Endodermal cell (in vitro differentiated cells): Measurements from ENCODE around the gene NOS1AP. TPM values are rescaled to one million over a fixed set of nuclear protein-coding genes. Genes with fewer than 3 reads are reported as not detected.
A peak's percentile ranks its signal among the peaks of the same experiment; 100 is the strongest.

Experiments
- DNase-seq: peaks from one replicate; pipeline ENCODE4 v3.0.0-alpha.2; 2017
- H3K27ac ChIP-seq: 2 replicates; pipeline ENCODE4 v1.5.1; 2013; ENCODE audit warnings: mild to moderate bottlenecking, low read depth, low read length, moderate library complexity
- H3K27me3 ChIP-seq: 2 replicates; pipeline ENCODE4 v1.6.1; 2013; ENCODE audit warnings: mild to moderate bottlenecking, low read length, moderate library complexity; ENCODE audit not compliant: insufficient read depth, control insufficient read depth, poor library complexity, severe bottlenecking
- H3K36me3 ChIP-seq: 2 replicates; pipeline ENCODE4 v1.7.0; 2013; ENCODE audit warnings: mild to moderate bottlenecking, low read length, moderate library complexity; ENCODE audit not compliant: control insufficient read depth, insufficient read depth
- H3K4me1 ChIP-seq: one replicate; pipeline ENCODE4 v1.7.0; 2013; ENCODE audit warnings: low read length; ENCODE audit not compliant: control insufficient read depth, insufficient read depth
- H3K4me3 ChIP-seq: 2 replicates; pipeline ENCODE4 v1.5.1; 2013; ENCODE audit warnings: mild to moderate bottlenecking, low read length, moderate library complexity
- H3K9ac ChIP-seq: 2 replicates; pipeline ENCODE4 v1.6.1; 2013; ENCODE audit warnings: mild to moderate bottlenecking, low read length, moderate library complexity; ENCODE audit not compliant: poor library complexity, severe bottlenecking; ENCODE audit errors: extremely low read depth
- H3K9me3 ChIP-seq: 2 replicates; pipeline ENCODE4 v1.6.1; 2013; ENCODE audit warnings: mild to moderate bottlenecking, low read length, moderate library complexity; ENCODE audit not compliant: control insufficient read depth
- H3K27ac Mint-ChIP-seq: 2 replicates; pipeline ENCODE4 v1.8.0; 2020; ENCODE audit warnings: mixed read lengths
- H3K27me3 Mint-ChIP-seq: 2 replicates; pipeline ENCODE4 v1.8.0; 2021; ENCODE audit warnings: mild to moderate bottlenecking, mixed read lengths; ENCODE audit not compliant: insufficient read depth
- H3K36me3 Mint-ChIP-seq: 2 replicates; pipeline ENCODE4 v1.8.0; 2020; ENCODE audit warnings: low read depth, mixed read lengths
- H3K4me1 Mint-ChIP-seq: 2 replicates; pipeline ENCODE4 v1.8.0; 2020; ENCODE audit warnings: mixed read lengths
- H3K4me3 Mint-ChIP-seq: 2 replicates; pipeline ENCODE4 v1.8.0; 2020; ENCODE audit warnings: mild to moderate bottlenecking, moderate library complexity, mixed read lengths
- H3K9me3 Mint-ChIP-seq: 2 replicates; pipeline ENCODE4 v1.8.0; 2020; ENCODE audit warnings: mild to moderate bottlenecking, mixed read lengths
- WGBS, 2 experiments: methylation state at CpG; one replicate each; pipeline versions ENCODE4 v1.1.5 to v1.1.7; 2013; ENCODE audit warnings: missing lambda C conversion rate in 2 of 2, mixed read lengths in 1 of 2; ENCODE audit not compliant: insufficient coverage in 1 of 2, insufficient read length in 1 of 2; 5-methylcytosine and 5-hydroxymethylcytosine counted together
- total RNA-seq, 2 donors: library from RNA; stranded (reverse); fragmentation: NEBNext Ultra II Directional in 1 of 2; extraction: Animal tissue kit (Norgen Biotek cat#: 25700) in 1 of 2; gene quantifications; 2 replicates in 1 of 2; 3 replicates in 1 of 2; pipeline ENCODE4 v1.2.1, GENCODE V29; 2021
- TF ChIP-seq, protein P1 (sequence below): fragments of 200-600 bp; sonication (generic); conservative IDR thresholded peaks from 2 replicates; pipeline ENCODE4 v1.5.0; 2021; ENCODE audit warnings: antibody characterized with exemption, mild to moderate bottlenecking

The NOS1AP gene
- total RNA-seq, 2 donors from 2014 or later: 4.8 to 5.9 TPM

DNA sequence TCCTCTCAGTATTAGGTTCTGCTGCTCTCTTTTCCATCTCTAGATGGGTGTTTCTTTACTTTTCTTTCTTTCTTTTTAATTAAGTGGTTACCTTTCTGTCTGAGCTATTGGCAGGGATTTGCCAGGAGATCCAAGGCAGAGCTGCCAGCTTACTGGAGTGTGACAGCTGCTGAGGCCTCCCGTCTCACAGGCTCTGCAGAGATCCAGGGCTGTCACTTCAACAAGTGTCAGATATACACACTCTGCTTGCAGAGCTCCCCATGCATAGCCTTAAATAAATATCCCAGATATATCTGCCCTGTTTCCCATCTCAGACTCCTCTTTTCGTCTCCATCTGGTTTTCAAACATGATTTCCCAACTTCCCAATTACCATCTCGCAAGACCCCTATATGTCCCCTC lies 124.3 kb downstream of the NOS1AP start:
- Mint-ChIP-seq H3K27me3 (no peaks in the 10 kb centered on the region), H3K4me1 (peaks cover 40% of the 10 kb centered on the region), H3K4me3 (no peak overlapping the region), H3K36me3 (no peaks in the 10 kb centered on the region), H3K27ac (no peak overlapping the region), H3K9me3 (no peaks in the 10 kb centered on the region)
- WGBS, 2 experiments: 84 to 100% methylated on average over 1 to 3 of the region's 3 CpGs
- Histone ChIP-seq H3K9ac (no peak overlapping the region), H3K4me3 (no peak overlapping the region), H3K27me3 (no peaks in the 10 kb centered on the region), H3K27ac (no peak overlapping the region), H3K36me3 (no peaks in the 10 kb centered on the region), H3K4me1 (peaks cover 30% of the 10 kb centered on the region), H3K9me3 (no peaks in the 10 kb centered on the region)
- TF ChIP-seq, protein P1, sequence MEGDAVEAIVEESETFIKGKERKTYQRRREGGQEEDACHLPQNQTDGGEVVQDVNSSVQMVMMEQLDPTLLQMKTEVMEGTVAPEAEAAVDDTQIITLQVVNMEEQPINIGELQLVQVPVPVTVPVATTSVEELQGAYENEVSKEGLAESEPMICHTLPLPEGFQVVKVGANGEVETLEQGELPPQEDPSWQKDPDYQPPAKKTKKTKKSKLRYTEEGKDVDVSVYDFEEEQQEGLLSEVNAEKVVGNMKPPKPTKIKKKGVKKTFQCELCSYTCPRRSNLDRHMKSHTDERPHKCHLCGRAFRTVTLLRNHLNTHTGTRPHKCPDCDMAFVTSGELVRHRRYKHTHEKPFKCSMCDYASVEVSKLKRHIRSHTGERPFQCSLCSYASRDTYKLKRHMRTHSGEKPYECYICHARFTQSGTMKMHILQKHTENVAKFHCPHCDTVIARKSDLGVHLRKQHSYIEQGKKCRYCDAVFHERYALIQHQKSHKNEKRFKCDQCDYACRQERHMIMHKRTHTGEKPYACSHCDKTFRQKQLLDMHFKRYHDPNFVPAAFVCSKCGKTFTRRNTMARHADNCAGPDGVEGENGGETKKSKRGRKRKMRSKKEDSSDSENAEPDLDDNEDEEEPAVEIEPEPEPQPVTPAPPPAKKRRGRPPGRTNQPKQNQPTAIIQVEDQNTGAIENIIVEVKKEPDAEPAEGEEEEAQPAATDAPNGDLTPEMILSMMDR: no peak
- peak; percentile 39 for DNase-seq

DNA sequence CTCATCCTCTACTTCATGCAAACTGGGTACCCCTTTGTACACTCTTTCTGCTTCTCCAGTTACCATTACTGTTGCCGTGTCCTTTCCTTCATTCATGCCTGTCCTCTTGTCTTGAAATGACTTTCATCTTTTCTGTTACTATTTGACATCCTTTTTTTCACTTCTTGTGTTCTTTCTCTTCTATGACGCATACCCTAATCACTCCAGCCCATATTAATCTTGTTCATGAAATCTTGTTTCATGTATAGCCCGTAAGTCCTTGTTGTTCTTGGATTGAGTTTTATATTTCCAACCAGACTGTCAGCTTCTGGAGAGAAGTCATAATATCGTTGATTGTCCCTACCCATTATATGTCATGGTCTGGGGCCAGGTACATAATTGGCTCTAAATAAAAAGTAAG lies 126.1 kb downstream of the NOS1AP start:
- peaks cover 30% of the 10 kb centered on the region for H3K4me1 ChIP-seq
- peaks cover 40% of the 10 kb centered on the region for H3K4me1 Mint-ChIP-seq
- no peak overlapping the region for H3K4me3 ChIP-seq
- H3K4me3 Mint-ChIP-seq: no peak overlapping the region
- no peaks in the 10 kb centered on the region for H3K36me3 Mint-ChIP-seq
- TF ChIP-seq, protein P1: no peak
- no peak overlapping the region for H3K27ac Mint-ChIP-seq
- no peaks in the 10 kb centered on the region for H3K9me3 ChIP-seq
- no peaks in the 10 kb centered on the region for H3K27me3 Mint-ChIP-seq
- no peaks in the 10 kb centered on the region for H3K36me3 ChIP-seq
- no peaks in the 10 kb centered on the region for H3K27me3 ChIP-seq
- H3K27ac ChIP-seq: no peak overlapping the region
- H3K9ac ChIP-seq: no peak overlapping the region
- no peak for DNase-seq
- H3K9me3 Mint-ChIP-seq: no peaks in the 10 kb centered on the region
- WGBS, 2 experiments: 91 to 94% methylated on average over 1 to 4 of the region's 4 CpGs

DNA sequence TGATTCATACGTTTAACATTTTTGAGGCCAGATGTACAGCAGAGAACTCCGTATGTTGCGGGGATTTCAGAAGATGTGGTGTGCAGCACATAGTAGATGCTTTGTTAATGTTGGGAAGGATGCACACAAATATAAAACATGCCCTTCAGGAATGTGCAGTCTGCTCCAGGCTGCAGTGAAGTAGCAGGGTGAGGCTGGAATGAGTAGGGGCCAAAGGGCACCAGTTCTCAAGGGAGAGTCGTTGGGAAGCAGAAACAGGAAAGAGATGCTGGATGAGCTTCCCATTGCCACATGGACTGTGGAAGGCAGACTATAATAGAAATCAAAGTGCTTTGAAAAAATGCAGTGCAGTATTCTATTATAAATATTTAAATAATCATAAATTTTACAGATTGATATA lies 126.9 kb downstream of the NOS1AP start:
- no peaks in the 10 kb centered on the region for H3K36me3 Mint-ChIP-seq

More for the DNA sequence above, 126.9 kb downstream of the NOS1AP start:
- Histone ChIP-seq H3K27ac (no peak overlapping the region), H3K36me3 (no peaks in the 10 kb centered on the region), H3K9me3 (no peaks in the 10 kb centered on the region), H3K27me3 (no peaks in the 10 kb centered on the region), H3K4me1 (peaks cover 28% of the 10 kb centered on the region), H3K4me3 (no peak overlapping the region), H3K9ac (no peak overlapping the region)
- TF ChIP-seq, protein P1: no peak
- WGBS, 2 experiments: 91 to 95% methylated on average over 4 of the region's 4 CpGs
- Mint-ChIP-seq H3K27me3 (no peaks in the 10 kb centered on the region), H3K4me1 (peaks cover 31% of the 10 kb centered on the region), H3K27ac (no peak overlapping the region), H3K9me3 (no peaks in the 10 kb centered on the region), H3K4me3 (no peak overlapping the region)
- DNase-seq: peak; percentile 20
